Measurements from ENCODE around the gene RNF149.
"Not testable (repeated sequence)": the region's sequence is repeated elsewhere in the genome, so short reads cannot be mapped to it uniquely, and the experiment has no call there.

- TF ChIP-seq EZH2 (IDR thresholded peaks at IDR 0.05; ENCODE audit: borderline replicate concordance, low read length): not testable (repeated sequence)
- TF ChIP-seq CTCF (IDR thresholded peaks at IDR 0.05; ENCODE audit: low read length): peak; percentile 45; the same call in 1 of the 2 replicates
Measured at GRCh38 chr2:101240694-101241093, 67.8 kb downstream of the RNF149 start.
